SK-N-MC (cell line): ENCODE measurements around the gene CYP2C18.

Experiments used
- DNase-seq: peaks from one replicate; pipeline ENCODE4 v3.0.0-alpha.2; 2011; ENCODE audit warnings: low read depth, low spot score
- H3K27ac ChIP-seq: fragments of 200-600 bp; sonication (generic); 2 replicates; pipeline ENCODE4 v1.5.1; 2016; ENCODE audit warnings: mixed run types
- H3K36me3 ChIP-seq: fragments of 200-600 bp; sonication (generic); 2 replicates; pipeline ENCODE4 v1.6.1; 2017; ENCODE audit warnings: antibody characterized with exemption, low read length, mixed read lengths; ENCODE audit not compliant: insufficient read depth
- H3K4me3 ChIP-seq: fragments of 200-600 bp; sonication (generic); 2 replicates; pipeline ENCODE4 v1.5.1; 2016
- H3K9ac ChIP-seq: fragments of 200-600 bp; sonication (generic); 2 replicates; pipeline ENCODE4 v1.8.0; 2017; ENCODE audit warnings: mixed run types, mixed read lengths; ENCODE audit not compliant: insufficient read length
- H3K9me3 ChIP-seq: fragments of 200-600 bp; sonication (generic); 2 replicates; pipeline ENCODE4 v1.6.1; 2017; ENCODE audit warnings: low read depth, mild to moderate bottlenecking, antibody characterized with exemption, low read length, moderate library complexity, mixed read lengths
- EZH2 ChIP-seq: fragments of 200-600 bp; sonication (generic); IDR thresholded peaks from one replicate; pipeline ENCODE4 v1.6.1; 2017; ENCODE audit warnings: antibody characterized with exemption
- FOXP2 ChIP-seq: optimal IDR thresholded peaks from 2 replicates; pipeline ENCODE3; 2011; ENCODE audit warnings: mild to moderate bottlenecking, moderate library complexity; ENCODE audit not compliant: insufficient read depth; ENCODE audit errors: extremely low read length, control extremely low read depth
- POLR2AphosphoS5 ChIP-seq: IDR thresholded peaks from 2 replicates; pipeline ENCODE4 v1.6.1; 2012; ENCODE audit warnings: mild to moderate bottlenecking, low read depth, low read length, borderline replicate concordance

Gene CYP2C18

GRCh38 chr10:94777886-94778458 lies 94.4 kb downstream of the CYP2C18 start:
- TF ChIP-seq EZH2 (no peak), FOXP2 (no peak)
- no peaks in the 10 kb centered on the region for H3K36me3 ChIP-seq
- no peak for DNase-seq
- no peak overlapping the region for H3K4me3 ChIP-seq
- no peaks in the 10 kb centered on the region for H3K9me3 ChIP-seq
- no peak overlapping the region for H3K9ac ChIP-seq
- H3K27ac ChIP-seq, result no peak overlapping the region

- no peak overlapping the region for H3K4me3 ChIP-seq
- no peak overlapping the region for H3K27ac ChIP-seq
- H3K36me3 ChIP-seq, result no peaks in the 10 kb centered on the region
- H3K9ac ChIP-seq, result no peak overlapping the region
- TF ChIP-seq EZH2 (no peak), POLR2AphosphoS5 (no peak)
- no peak for DNase-seq
- no peaks in the 10 kb centered on the region for H3K9me3 ChIP-seq
Measured at GRCh38 chr10:94780844-94781243, 97.3 kb downstream of the CYP2C18 start.

GRCh38 chr10:94784256-94784655 lies 100.7 kb downstream of the CYP2C18 start:
- Histone ChIP-seq H3K9me3 (no peaks in the 10 kb centered on the region), H3K4me3 (no peak overlapping the region), H3K36me3 (no peaks in the 10 kb centered on the region), H3K9ac (no peak overlapping the region), H3K27ac (no peak overlapping the region)
- DNase-seq, result no peak
- TF ChIP-seq EZH2 (no peak), FOXP2 (no peak), POLR2AphosphoS5 (no peak)

GRCh38 chr10:94785211-94785610 lies 101.7 kb downstream of the CYP2C18 start:
- Histone ChIP-seq H3K9me3 (no peaks in the 10 kb centered on the region), H3K9ac (no peak overlapping the region), H3K36me3 (no peaks in the 10 kb centered on the region), H3K27ac (no peak overlapping the region), H3K4me3 (no peak overlapping the region)
- TF ChIP-seq FOXP2 (no peak), POLR2AphosphoS5 (no peak), EZH2 (no peak)
- DNase-seq, result no peak
